Measurements from ENCODE around the gene TPRG1.

Gene TPRG1

DNA sequence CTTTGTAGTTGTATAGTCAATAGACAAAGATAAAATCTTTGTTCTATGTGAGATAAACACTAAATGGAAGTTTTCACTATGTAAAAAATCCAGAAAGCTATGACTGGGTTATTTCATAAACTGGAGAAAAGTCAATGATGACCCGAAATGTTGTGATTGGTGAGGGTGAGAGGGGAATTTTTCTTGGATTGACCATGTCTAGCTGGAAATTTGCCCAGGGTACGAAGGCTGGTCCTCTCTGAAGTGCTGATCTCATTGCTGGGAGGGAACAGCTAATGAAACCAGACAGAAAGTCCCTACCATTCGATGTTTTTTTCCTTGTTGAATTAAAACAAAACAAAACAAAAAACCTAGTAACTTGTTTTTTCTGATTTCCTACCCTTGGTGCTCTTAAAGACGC, 14.3 kb downstream of the TPRG1 start:
- DNase-seq (ENCODE audit: insufficient read length, low spot score) (no peak), FAIRE-seq (no peak)
- TF ChIP-seq TAF1 (IDR thresholded peaks at IDR 0.05; ENCODE audit: low read depth, low read length) (no peak), POLR2A (IDR thresholded peaks at IDR 0.05; ENCODE audit: low read depth, low read length) (no peak), POLR2AphosphoS5 (IDR thresholded peaks at IDR 0.05; ENCODE audit: low read depth, low read length) (no peak)

- FAIRE-seq (no peak), DNase-seq (ENCODE audit: insufficient read length, low spot score) (no peak)
- TF ChIP-seq POLR2A (IDR thresholded peaks at IDR 0.05; ENCODE audit: low read depth, low read length) (no peak), POLR2AphosphoS5 (IDR thresholded peaks at IDR 0.05; ENCODE audit: low read depth, low read length) (no peak), TAF1 (IDR thresholded peaks at IDR 0.05; ENCODE audit: low read depth, low read length) (no peak), SPI1 (IDR thresholded peaks at IDR 0.05; ENCODE audit: low read depth, low read length) (no peak), PAX5 (IDR thresholded peaks at IDR 0.05; ENCODE audit: insufficient read depth, low read length, severe bottlenecking) (no peak), POU2F2 (IDR thresholded peaks at IDR 0.05; ENCODE audit: low read depth, low read length) (no peak)
Observed at GRCh38 chr3:189188466-189188865, 16.7 kb downstream of the TPRG1 start.

DNA sequence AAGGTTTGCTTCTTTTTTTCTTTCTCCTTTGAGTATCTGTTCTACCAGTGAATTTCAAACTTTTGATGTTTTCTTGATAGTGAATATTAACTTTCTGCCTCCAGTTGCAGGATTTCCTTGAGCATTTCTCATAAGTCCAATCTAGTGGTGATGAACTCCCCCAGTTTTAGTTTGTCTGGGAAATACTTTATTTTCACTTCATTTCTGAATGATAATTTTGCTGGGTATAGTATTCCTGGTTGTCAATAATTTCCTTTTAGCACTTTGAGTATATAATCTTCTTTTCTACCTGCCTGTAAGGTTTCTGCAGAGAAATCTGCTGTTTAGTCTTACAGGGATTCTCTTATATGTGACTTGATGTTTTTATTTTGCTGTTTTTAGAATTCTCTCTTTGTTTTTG, 21.0 kb downstream of the TPRG1 start:
- DNase-seq (ENCODE audit: insufficient read length, low spot score) (no peak), FAIRE-seq (no peak)
- TF ChIP-seq SPI1 (IDR thresholded peaks at IDR 0.05; ENCODE audit: low read depth, low read length) = no peak
- no peak for TF ChIP-seq POU2F2 (IDR thresholded peaks at IDR 0.05; ENCODE audit: low read depth, low read length)
- no peak for TF ChIP-seq POLR2A (IDR thresholded peaks at IDR 0.05; ENCODE audit: low read depth, low read length)
- TF ChIP-seq POLR2AphosphoS5 (IDR thresholded peaks at IDR 0.05; ENCODE audit: low read depth, low read length) = no peak
- TF ChIP-seq TAF1 (IDR thresholded peaks at IDR 0.05; ENCODE audit: low read depth, low read length) = no peak
- TF ChIP-seq PAX5 (IDR thresholded peaks at IDR 0.05; ENCODE audit: insufficient read depth, low read length, severe bottlenecking) = no peak

DNA sequence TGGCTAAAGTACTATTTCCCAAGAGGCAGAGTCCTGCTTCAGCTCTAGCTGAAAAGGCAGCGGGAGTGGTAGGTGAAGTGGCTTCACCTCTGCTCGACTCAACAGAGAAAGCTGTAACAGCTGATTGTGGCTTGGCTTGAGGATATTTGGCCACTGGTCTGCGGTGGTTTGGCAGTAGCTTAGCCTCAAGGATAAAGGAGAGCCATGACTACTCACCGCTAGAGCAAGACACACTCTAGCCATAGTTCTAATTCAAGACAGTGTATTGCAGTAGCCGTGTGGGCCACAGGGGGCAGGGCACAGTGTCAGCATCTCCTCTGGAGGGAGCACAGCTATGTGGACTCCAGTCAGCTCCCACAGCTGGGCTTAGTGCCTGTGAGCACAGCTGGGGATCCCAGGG, 23.5 kb downstream of the TPRG1 start:
- DNase-seq (ENCODE audit: insufficient read length, low spot score) (no peak), FAIRE-seq (no peak)
- TF ChIP-seq TAF1 (IDR thresholded peaks at IDR 0.05; ENCODE audit: low read depth, low read length) (no peak), SPI1 (IDR thresholded peaks at IDR 0.05; ENCODE audit: low read depth, low read length) (no peak), POU2F2 (IDR thresholded peaks at IDR 0.05; ENCODE audit: low read depth, low read length) (no peak), PAX5 (IDR thresholded peaks at IDR 0.05; ENCODE audit: insufficient read depth, low read length, severe bottlenecking) (no peak), POLR2A (IDR thresholded peaks at IDR 0.05; ENCODE audit: low read depth, low read length) (no peak), POLR2AphosphoS5 (IDR thresholded peaks at IDR 0.05; ENCODE audit: low read depth, low read length) (no peak)

- DNase-seq (ENCODE audit: insufficient read length, low spot score) = no peak
- no peak for FAIRE-seq
- TF ChIP-seq POLR2A (IDR thresholded peaks at IDR 0.05; ENCODE audit: low read depth, low read length) (no peak), POU2F2 (IDR thresholded peaks at IDR 0.05; ENCODE audit: low read depth, low read length) (no peak), SPI1 (IDR thresholded peaks at IDR 0.05; ENCODE audit: low read depth, low read length) (no peak), PAX5 (IDR thresholded peaks at IDR 0.05; ENCODE audit: insufficient read depth, low read length, severe bottlenecking) (no peak), POLR2AphosphoS5 (IDR thresholded peaks at IDR 0.05; ENCODE audit: low read depth, low read length) (no peak), TAF1 (IDR thresholded peaks at IDR 0.05; ENCODE audit: low read depth, low read length) (no peak)
Observed at GRCh38 chr3:189202106-189202505, 30.3 kb downstream of the TPRG1 start.

DNA sequence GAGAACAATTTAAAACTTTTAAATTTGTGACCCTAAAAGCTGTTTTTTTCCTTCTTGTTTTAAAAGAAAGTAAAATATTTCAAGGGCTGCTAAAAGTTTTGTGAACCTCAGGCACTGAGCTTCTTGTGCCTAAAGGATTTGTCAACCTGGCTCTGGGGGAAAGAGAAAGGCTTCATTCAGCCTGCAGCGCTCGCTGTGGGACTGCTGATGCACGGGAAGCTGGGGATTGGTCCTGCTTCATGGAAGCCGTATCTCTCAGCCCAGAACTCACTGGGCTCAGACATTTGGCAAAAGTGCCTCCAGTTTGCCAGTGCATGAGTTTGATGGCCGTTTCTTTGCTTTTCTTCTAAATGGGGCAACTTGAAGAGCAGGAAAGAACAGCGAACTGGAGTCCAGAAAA, 30.8 kb downstream of the TPRG1 start:
- TF ChIP-seq POLR2AphosphoS5 (IDR thresholded peaks at IDR 0.05; ENCODE audit: low read depth, low read length) = no peak
- TF ChIP-seq POU2F2 (IDR thresholded peaks at IDR 0.05; ENCODE audit: low read depth, low read length) = no peak
- FAIRE-seq = no peak
- no peak for DNase-seq (ENCODE audit: insufficient read length, low spot score)

DNA sequence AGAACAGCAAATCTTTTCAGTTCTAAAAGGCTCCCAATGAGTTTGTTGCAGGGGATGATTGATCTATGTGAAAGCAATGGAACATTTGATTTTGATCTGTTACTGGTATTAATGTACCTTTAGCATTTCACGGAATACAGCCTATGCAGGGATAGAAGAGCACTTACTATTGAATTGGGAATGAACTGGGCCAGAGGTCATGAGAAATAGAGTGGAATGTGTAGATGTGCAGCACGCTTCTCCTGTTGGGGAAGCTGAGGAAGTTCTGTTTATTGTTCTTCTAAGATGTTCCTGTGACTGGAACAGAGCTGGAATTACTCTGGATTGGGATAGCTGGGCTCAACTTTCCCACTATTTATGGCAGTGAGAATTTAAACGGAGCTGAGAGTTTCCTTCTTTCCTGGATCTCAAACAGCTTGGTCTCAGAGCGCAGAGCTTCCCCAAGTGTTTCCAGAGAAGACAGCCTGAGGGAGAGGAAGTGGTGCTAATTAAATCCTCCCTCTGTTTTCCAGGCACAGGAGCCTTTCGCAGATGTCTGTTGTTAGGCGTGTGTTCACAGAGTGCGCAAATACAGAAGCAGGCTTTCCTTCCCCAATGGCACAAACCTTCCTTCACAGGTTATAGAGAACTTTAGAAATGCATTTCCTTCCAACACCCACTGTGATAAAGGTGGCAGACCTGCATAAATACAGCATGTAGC, 32.5 kb downstream of the TPRG1 start:
- TF ChIP-seq POLR2AphosphoS5 (IDR thresholded peaks at IDR 0.05; ENCODE audit: low read depth, low read length) (no peak), SPI1 (IDR thresholded peaks at IDR 0.05; ENCODE audit: low read depth, low read length) (no peak), TAF1 (IDR thresholded peaks at IDR 0.05; ENCODE audit: low read depth, low read length) (no peak), POLR2A (IDR thresholded peaks at IDR 0.05; ENCODE audit: low read depth, low read length) (no peak), PAX5 (IDR thresholded peaks at IDR 0.05; ENCODE audit: insufficient read depth, low read length, severe bottlenecking) (no peak), POU2F2 (IDR thresholded peaks at IDR 0.05; ENCODE audit: low read depth, low read length) (no peak)
- FAIRE-seq (no peak), DNase-seq (ENCODE audit: insufficient read length, low spot score) (no peak)

- no peak for FAIRE-seq
- TF ChIP-seq PAX5 (IDR thresholded peaks at IDR 0.05; ENCODE audit: insufficient read depth, low read length, severe bottlenecking) = no peak
- no peak for TF ChIP-seq POLR2AphosphoS5 (IDR thresholded peaks at IDR 0.05; ENCODE audit: low read depth, low read length)
- TF ChIP-seq SPI1 (IDR thresholded peaks at IDR 0.05; ENCODE audit: low read depth, low read length) = no peak
- DNase-seq (ENCODE audit: insufficient read length, low spot score) = no peak
Observed at GRCh38 chr3:189204937-189205336, 33.2 kb downstream of the TPRG1 start.

GRCh38 chr3:189210251-189210770, 38.5 kb downstream of the TPRG1 start:
- no peak for DNase-seq (ENCODE audit: insufficient read length, low spot score)
- FAIRE-seq = no peak
- TF ChIP-seq TAF1 (IDR thresholded peaks at IDR 0.05; ENCODE audit: low read depth, low read length) (no peak), POLR2AphosphoS5 (IDR thresholded peaks at IDR 0.05; ENCODE audit: low read depth, low read length) (no peak), POU2F2 (IDR thresholded peaks at IDR 0.05; ENCODE audit: low read depth, low read length) (no peak), SPI1 (IDR thresholded peaks at IDR 0.05; ENCODE audit: low read depth, low read length) (no peak), PAX5 (IDR thresholded peaks at IDR 0.05; ENCODE audit: insufficient read depth, low read length, severe bottlenecking) (no peak), POLR2A (IDR thresholded peaks at IDR 0.05; ENCODE audit: low read depth, low read length) (no peak)

DNA sequence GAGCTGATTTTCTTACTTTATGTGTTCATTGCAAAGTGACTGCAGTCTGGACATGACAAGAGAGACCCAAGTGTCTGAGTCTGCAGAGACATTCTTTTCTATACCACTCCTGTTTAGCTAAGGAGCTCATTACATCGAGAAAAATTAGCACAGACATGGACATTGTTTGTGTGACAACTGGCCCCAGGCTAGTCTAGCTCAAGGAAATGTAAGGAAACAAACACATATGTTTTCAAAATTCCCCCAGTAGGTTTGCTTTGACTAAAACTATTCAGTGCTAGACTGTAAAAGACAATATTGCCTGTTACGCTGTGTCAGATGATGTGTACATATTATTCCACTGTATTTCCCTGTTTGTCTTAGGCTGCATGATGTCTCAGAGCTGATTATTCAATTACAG, 40.9 kb downstream of the TPRG1 start:
- no peak for TF ChIP-seq POLR2A (IDR thresholded peaks at IDR 0.05; ENCODE audit: low read depth, low read length)
- TF ChIP-seq SPI1 (IDR thresholded peaks at IDR 0.05; ENCODE audit: low read depth, low read length) = no peak
- no peak for TF ChIP-seq TAF1 (IDR thresholded peaks at IDR 0.05; ENCODE audit: low read depth, low read length)
- TF ChIP-seq POU2F2 (IDR thresholded peaks at IDR 0.05; ENCODE audit: low read depth, low read length) = no peak
- TF ChIP-seq POLR2AphosphoS5 (IDR thresholded peaks at IDR 0.05; ENCODE audit: low read depth, low read length) = no peak
- no peak for TF ChIP-seq PAX5 (IDR thresholded peaks at IDR 0.05; ENCODE audit: insufficient read depth, low read length, severe bottlenecking)
- FAIRE-seq (no peak), DNase-seq (ENCODE audit: insufficient read length, low spot score) (no peak)
